Upper lobe of right lung (tissue), 1 donor: ENCODE data around the gene PDCD2L. TPM values are rescaled to one million over a fixed set of nuclear protein-coding genes. Genes with fewer than 3 reads are reported as not detected.
"Not testable (repeated sequence)": the region's sequence is repeated elsewhere in the genome, so short reads cannot be mapped to it uniquely, and the experiment has no call there.

Source experiments
- ATAC-seq: fragments of 200-7000 bp; cut with Tn5 transposase; one replicate; pipeline ENCODE4 v1.9.1; 2020; ENCODE audit warnings: mild to moderate bottlenecking, moderate library complexity
- DNase-seq: peaks from one replicate; pipeline ENCODE4 v3.0.0-alpha.2; 2020
- H3K27ac ChIP-seq: fragments of 200-600 bp; one replicate; pipeline ENCODE4 v1.8.0; 2022
- H3K27me3 ChIP-seq: fragments of 200-600 bp; one replicate; pipeline ENCODE4 v1.8.0; 2022; ENCODE audit warnings: mild to moderate bottlenecking
- H3K36me3 ChIP-seq: fragments of 200-600 bp; one replicate; pipeline ENCODE4 v1.8.0; 2022
- H3K4me1 ChIP-seq: fragments of 200-600 bp; one replicate; pipeline ENCODE4 v1.8.0; 2022
- H3K4me3 ChIP-seq: fragments of 200-600 bp; one replicate; pipeline ENCODE4 v1.8.0; 2022; ENCODE audit warnings: mild to moderate bottlenecking
- H3K9me3 ChIP-seq: fragments of 200-600 bp; one replicate; pipeline ENCODE4 v1.8.0; 2022
- intact Hi-C: fragments of 100-400 bp; cut with DNase I; formaldehyde crosslinking; loops from one replicate; pipeline ENCODE4 v1.11.0; 2022
- total RNA-seq: library from RNA; stranded (reverse); fragmentation: NEBNext Ultra II Directional; extraction: Animal tissue kit (Norgen Biotek cat#: 25700); gene quantifications from one replicate; pipeline ENCODE4 v1.2.1, GENCODE V29; 2021
- TF ChIP-seq, protein P1 (sequence below): fragments of 200-600 bp; IDR thresholded peaks from one replicate; pipeline ENCODE4 v1.8.0; 2022; ENCODE audit warnings: antibody characterized with exemption
- donor health status: DM: no; HTN: yes; CAD: no; lungs with severe emphysema.

Gene PDCD2L
- total RNA-seq, 1 donor from 2014 or later: 7.4 TPM

DNA sequence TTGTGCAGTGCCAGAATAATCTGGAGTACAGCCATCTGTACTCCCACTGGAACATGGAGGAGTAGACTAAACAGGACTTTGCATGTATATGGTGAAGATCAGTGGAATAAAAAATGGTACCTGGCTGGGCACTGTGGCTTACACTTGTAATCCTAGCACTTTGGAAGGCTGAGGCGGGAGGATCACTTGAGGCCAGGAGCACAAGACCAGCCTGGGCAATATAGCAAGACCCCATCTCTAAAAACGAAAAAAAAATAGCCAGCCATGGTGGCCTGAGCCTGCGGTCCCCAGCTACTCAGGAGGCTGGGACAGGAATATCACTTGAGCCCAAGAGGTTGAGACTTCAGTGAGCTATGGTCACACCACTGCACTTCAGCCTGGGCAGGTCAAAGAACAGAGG lies 44.0 kb downstream of the PDCD2L start:
- ATAC-seq: no peak
- H3K27ac ChIP-seq: no peak overlapping the region
- H3K36me3 ChIP-seq: peaks cover 100% of the 10 kb centered on the region
- H3K27me3 ChIP-seq: no peaks in the 10 kb centered on the region
- TF ChIP-seq, protein P1, sequence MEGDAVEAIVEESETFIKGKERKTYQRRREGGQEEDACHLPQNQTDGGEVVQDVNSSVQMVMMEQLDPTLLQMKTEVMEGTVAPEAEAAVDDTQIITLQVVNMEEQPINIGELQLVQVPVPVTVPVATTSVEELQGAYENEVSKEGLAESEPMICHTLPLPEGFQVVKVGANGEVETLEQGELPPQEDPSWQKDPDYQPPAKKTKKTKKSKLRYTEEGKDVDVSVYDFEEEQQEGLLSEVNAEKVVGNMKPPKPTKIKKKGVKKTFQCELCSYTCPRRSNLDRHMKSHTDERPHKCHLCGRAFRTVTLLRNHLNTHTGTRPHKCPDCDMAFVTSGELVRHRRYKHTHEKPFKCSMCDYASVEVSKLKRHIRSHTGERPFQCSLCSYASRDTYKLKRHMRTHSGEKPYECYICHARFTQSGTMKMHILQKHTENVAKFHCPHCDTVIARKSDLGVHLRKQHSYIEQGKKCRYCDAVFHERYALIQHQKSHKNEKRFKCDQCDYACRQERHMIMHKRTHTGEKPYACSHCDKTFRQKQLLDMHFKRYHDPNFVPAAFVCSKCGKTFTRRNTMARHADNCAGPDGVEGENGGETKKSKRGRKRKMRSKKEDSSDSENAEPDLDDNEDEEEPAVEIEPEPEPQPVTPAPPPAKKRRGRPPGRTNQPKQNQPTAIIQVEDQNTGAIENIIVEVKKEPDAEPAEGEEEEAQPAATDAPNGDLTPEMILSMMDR: no peak
- no peaks in the 10 kb centered on the region for H3K9me3 ChIP-seq
- H3K4me1 ChIP-seq: no peaks in the 10 kb centered on the region
- no peak for DNase-seq
- intact Hi-C loops: no loop called here
- no peak overlapping the region for H3K4me3 ChIP-seq

DNA sequence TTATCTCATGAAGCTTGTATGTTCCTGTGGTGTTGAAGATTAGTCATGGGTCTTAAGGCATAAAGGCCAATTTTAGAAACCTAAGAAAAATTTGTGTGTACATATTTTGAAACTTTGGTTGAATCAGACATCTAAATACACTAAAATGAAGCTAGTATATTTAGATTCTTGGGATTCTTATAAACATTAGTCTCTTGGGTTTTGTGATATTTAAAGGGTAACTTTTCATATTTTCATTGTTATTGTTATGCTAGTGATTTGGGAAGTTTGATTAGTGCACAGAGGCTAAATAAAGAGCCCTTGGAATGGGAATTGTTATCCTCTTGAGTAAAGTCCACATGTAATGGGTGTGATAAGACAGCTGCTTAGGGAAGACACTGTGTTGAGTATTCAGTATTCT lies 48.5 kb downstream of the PDCD2L start:
- TF ChIP-seq, protein P1: no peak
- Histone ChIP-seq H3K27ac (no peak overlapping the region), H3K27me3 (no peaks in the 10 kb centered on the region), H3K4me1 (no peaks in the 10 kb centered on the region), H3K9me3 (no peaks in the 10 kb centered on the region), H3K4me3 (no peak overlapping the region), H3K36me3 (peaks cover 94% of the 10 kb centered on the region)
- DNase-seq (no peak), ATAC-seq (no peak)
- intact Hi-C loops: no loop called here

DNA sequence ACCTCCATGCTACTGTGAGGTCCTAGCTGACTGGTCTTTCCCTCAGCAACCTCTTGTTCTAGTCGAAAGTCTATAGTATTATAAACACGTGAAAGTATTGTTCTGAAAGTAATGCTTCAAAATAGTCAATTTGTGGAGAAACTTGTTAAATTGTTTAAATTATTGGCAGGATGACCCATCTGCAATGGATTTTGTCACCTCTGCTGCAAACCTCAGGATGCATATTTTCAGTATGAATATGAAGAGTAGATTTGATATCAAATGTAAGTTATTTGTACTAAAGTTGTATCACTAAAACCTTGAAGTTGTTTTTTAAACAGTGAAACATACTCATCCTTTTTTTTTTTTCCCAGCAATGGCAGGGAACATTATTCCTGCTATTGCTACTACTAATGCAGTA lies 49.9 kb downstream of the PDCD2L start:
- TF ChIP-seq, protein P1: no peak
- Histone ChIP-seq H3K27me3 (no peaks in the 10 kb centered on the region), H3K4me3 (no peak overlapping the region), H3K36me3 (peaks cover 90% of the 10 kb centered on the region), H3K27ac (no peak overlapping the region), H3K9me3 (no peaks in the 10 kb centered on the region), H3K4me1 (no peaks in the 10 kb centered on the region)
- intact Hi-C loops: no loop called here
- no peak for DNase-seq
- no peak for ATAC-seq

DNA sequence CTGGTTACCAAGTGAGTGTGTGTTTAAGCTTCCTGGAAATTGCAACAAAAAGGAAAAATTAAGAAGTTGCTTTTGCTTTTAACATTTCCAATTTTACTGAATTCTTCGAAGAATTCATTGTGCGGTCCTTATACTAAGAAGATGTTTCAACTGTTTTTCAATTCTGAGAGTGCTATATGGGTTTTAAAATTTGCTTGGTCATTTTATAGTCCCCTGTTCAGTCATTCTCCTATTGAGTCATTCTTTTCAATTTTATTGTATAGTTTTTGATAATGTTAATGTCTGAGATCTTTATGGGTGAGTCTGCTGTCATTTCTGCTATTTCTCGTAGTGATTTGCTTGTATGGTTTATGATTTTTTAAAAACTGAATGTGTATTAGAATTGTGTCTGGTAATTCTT lies 50.5 kb downstream of the PDCD2L start:
- no peak overlapping the region for H3K4me3 ChIP-seq
- H3K4me1 ChIP-seq: no peaks in the 10 kb centered on the region
- no peak overlapping the region for H3K27ac ChIP-seq
- H3K27me3 ChIP-seq: no peaks in the 10 kb centered on the region
- H3K36me3 ChIP-seq: peaks cover 90% of the 10 kb centered on the region
- ATAC-seq (no peak), DNase-seq (no peak)
- intact Hi-C loops: no loop called here
- TF ChIP-seq, protein P1: no peak
- H3K9me3 ChIP-seq: no peaks in the 10 kb centered on the region

DNA sequence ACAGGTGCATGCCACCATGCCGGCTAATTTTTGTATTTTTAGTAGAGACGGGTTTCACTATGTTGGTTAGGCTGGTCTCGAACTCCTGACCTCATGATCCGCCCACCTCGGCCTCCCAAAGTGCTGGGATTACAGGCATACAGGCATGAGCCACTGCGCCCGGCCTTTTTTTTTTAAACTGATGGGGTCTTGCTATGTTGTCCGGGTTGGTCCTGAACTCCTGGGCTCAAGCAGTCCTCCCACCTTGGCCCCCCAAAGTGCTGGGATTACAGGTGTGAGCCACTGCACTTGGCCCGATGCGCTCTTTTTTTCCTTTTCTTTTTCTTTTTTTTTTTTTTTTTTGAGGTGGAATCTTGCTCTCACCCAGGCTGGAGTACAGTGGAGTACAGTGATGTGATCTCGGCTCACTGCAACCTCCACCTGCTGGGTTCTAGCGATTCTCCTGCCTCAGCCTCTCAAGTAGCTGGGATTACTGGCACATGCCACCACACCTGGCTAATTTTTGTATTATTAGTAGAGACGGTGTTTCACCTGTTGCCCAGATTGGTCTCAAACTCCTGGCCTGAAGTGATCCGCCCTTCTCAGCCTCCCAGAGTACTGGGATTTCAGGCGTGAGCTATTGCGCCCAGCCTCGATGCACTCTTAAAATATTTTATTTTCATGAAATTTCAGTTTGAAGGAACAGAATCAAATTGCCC lies 51.7 kb downstream of the PDCD2L start:
- ATAC-seq, H3K9me3 ChIP-seq, H3K27me3 ChIP-seq, H3K4me3 ChIP-seq, DNase-seq, H3K27ac ChIP-seq, H3K4me1 ChIP-seq, intact Hi-C loops: not testable (repeated sequence)
- H3K36me3 ChIP-seq: peaks cover 90% of the 10 kb centered on the region

DNA sequence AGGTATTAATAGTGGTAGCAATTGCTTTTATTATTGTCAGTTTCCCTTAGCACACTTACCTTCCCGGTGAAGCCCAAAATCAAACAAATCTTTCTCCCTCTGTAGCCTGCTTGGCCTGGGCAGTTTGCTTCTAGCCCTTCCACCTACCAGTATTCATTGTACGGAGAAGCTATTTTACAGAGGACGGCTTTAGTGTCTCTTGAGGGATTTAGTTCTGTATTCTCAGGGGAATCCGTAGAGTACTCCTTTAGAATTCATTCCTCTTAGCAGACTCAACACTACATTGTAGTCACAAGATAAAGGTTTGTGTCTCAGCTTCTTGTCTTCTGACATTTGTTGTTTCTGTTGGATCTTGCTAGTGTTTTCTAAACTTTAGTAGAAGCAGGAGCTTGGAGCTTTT lies 53.2 kb downstream of the PDCD2L start:
- no peak overlapping the region for H3K27ac ChIP-seq
- TF ChIP-seq, protein P1: no peak
- ATAC-seq: no peak

More for the DNA sequence above, 53.2 kb downstream of the PDCD2L start:
- Histone ChIP-seq H3K9me3 (no peaks in the 10 kb centered on the region), H3K4me1 (peaks cover 6% of the 10 kb centered on the region), H3K27me3 (no peaks in the 10 kb centered on the region), H3K36me3 (peaks cover 90% of the 10 kb centered on the region), H3K4me3 (no peak overlapping the region)
- no peak for DNase-seq
- intact Hi-C loops: no loop called here
